ENCODE measurements around the gene ADD2. TPM values are rescaled to one million over a fixed set of nuclear protein-coding genes. Genes with fewer than 3 reads are reported as not detected.

ADD2 gene
- polyA plus RNA-seq, 1 donor: 3.0 TPM

- no peak for DNase-seq
Observed at GRCh38 chr2:70719231-70719630, 48.8 kb downstream of the ADD2 start.

- no peak for DNase-seq
Observed at GRCh38 chr2:70718736-70719135, 49.3 kb downstream of the ADD2 start.

DNA sequence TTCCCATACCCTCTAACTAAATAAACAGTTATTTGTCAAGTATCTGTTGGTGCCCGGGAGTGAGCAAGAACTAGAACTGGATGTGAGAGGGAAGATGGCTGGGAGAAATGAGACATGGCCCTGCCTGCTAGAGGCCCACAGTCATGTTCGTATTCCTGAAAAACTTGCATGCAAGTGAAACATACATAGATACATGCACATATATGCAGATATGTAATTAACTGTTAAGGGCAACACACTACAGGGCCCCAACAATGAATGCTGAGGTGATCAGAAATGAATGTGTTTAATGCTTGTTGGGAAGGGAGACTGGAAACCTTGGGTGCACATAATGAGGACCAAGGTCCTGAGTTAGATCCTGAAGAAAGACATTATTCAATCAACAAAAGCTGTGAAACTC is 49.8 kb downstream of the ADD2 start:
- DNase-seq: no peak

DNA sequence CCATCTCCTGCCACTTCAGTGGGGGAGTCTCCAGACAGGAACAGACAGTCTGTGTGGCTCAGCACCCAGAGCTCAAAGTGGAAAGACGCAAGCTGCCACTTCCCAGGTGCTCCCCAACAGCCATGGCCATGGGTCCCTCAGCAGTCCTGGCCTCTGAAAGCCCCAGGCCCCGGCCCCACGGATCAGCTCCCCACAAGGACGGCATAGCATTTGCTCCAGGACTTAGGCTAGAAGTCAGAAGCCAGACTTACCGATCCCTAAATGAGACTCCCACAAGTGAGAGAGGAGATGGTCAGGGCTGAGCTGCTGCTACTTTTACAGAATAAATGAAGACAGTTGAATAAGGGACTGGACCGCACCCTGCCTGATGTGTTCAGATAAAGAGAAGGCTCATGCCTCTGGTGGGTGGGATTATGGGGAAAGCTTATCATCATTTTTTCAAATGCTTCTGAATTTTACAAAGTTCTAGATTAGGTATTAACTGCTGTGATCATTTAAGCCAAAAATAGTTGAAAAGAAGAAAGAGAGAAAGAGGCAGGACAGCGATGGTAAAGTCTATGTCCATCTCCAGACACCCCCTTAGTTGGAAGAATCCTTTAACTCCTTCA is 50.5 kb downstream of the ADD2 start:
- no peak for DNase-seq

DNA sequence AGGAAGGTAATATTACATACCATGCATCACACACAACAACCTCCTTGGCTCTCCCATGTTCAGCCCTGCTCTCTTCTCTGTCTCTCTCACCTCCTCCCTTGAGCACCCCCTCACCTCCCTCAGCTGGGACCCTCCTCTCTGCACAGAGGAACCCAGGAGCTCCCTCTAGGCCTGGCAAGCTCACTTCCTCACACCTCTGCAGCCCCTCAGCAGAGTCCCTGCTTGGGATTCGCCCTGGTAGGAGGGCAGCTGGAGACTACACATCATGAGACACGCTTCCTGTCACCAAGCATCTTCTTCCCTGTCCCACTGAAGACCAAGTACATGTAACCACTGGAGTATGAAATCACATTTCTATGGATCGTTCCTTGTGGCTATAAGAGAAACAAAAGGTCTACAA is 51.0 kb downstream of the ADD2 start:
- no peak for DNase-seq

- DNase-seq: no peak
Observed at GRCh38 chr2:70716131-70716743, 51.8 kb downstream of the ADD2 start.

DNA sequence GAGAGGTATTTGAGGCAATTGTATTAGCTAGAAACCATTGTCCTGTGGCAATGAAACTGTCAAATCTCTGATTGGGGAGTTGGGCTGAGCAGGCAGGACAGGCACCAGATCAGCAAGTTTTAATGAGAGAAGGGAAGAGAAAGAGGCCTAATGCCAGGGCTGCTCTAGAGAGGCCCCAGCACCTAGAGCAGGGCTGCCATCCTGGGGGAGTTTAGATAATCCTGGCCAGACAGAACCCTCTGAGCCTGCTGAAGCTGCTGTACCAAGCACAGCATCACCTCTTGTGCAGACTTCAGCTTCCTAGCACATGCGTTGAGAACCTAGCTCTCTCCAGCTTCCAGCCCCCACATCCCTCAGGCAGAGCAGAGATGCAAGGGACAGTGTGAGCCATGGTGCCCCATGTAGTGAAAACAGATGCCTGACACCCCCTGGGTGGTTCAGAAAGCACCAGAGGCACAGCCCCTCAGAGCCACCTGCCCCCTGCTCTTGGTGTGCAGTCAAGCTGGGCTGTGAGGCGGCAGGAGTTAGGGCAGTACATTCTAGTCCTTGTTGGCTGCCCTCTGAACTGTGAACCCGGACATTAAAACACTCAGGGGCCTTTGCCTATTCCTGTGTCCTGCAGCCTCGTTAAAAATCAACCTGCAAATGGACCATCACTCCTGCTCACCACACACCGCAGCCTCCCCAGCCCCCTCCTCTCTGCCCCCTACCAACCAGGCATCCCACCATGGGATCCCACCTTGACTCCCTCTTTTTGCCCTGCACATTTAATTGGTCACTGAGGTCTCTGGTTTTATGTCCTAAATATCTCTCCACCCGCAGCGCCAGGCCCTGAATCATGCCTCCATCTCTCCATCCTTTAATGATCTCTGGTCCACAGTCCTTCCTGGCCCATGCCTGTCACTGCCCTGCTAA is 52.7 kb downstream of the ADD2 start:
- DNase-seq: no peak

DNA sequence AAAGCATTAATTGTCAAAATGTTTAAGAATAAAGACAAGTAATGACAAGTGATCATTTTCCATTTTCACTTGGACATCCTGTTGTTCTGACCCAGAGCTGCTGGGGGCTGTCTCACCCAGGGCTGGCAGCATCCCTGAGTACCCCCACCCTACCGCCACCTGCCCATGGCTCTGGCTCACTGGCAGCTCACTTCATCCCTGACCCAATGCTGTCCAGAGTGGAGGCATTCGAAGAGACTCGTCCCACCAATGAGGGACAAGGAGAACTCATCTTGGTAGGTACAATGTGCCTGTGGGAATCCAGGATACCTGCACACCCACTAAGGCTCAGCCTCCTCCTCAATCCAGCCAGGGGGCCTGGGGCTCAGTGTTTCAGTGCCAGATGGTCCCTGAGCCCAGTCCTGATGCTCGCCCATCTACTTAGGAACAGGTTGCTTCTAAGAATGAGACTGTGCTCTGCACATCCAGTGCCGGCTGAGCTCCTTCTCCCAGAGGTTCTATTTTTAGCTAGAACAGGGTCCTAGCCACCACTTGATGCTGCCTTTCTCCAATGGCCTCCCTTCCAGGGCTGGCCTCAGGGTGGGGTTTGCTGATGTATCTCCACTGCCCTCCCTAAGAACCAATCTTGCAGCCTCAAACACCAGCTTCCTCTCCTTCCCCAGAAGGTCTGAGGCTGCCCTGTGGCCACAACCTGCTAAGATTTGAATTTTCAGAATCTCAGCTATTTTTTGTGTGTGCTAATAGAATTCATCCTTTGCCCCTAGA is 53.7 kb downstream of the ADD2 start:
- DNase-seq: no peak

- no peak for DNase-seq
Observed at GRCh38 chr2:70712916-70713315, 55.1 kb downstream of the ADD2 start.

GRCh38 chr2:70711191-70711590 is 56.8 kb downstream of the ADD2 start:
- DNase-seq: no peak

- DNase-seq: peak; percentile 45
Observed at GRCh38 chr2:70710038-70710690, 57.8 kb downstream of the ADD2 start.

DNA sequence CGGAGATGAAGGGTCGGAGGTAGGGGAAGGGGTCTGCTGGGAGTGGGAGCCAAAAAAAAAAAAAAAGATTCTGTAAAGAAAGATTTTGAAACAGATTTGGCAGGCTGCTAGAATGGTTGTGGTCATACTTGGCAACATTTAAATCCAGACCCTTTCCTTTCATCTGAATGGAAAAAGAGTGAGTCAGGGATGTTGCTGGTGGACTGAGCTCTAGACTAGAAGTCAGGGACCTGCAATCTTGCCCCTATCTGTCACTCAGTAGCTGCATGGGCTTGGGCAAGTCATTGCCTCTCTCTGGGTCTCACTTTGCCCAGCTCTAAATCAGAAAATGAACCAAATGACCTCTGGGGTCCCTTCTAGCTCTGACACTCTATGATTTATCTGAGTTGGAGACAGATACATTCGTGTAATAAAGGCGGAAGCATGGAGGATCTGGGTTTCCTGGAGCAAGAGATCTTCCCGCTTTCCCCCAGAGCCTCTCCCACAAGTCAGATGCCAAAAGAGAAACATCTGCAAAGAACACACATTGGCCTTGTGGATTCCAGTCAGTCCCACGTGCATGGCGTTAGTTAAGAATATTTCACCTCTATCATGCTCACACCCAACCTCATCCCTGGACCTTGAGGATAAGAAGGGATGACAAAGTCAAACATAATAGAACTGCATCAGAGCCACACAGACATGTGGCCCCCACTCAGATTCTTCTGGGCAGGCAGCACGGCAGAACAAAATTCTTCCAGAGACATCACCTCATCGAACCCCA is 58.5 kb downstream of the ADD2 start:
- peak; percentile 32 for DNase-seq

GRCh38 chr2:70708376-70709199 is 59.4 kb downstream of the ADD2 start:
- no peak for DNase-seq

GRCh38 chr2:70707706-70708105 is 60.3 kb downstream of the ADD2 start:
- DNase-seq: no peak

GRCh38 chr2:70706026-70706795 is 61.8 kb downstream of the ADD2 start:
- DNase-seq: no peak

- DNase-seq: no peak
Observed at GRCh38 chr2:70705160-70705850, 62.7 kb downstream of the ADD2 start.

GRCh38 chr2:70703900-70704549 is 64.0 kb downstream of the ADD2 start:
- DNase-seq: peak; percentile 11

- DNase-seq: no peak
Observed at GRCh38 chr2:70702711-70703395, 65.1 kb downstream of the ADD2 start.

Measured in hindlimb muscle (tissue), 1 donor.